HCT116 (cell line): ENCODE data around the gene DNTT.

Experiments used
- CBX3 ChIP-seq: IDR thresholded peaks from 2 replicates; pipeline ENCODE4 v1.6.1; 2012; ENCODE audit warnings: low read depth
- CEBPB ChIP-seq: IDR thresholded peaks from 2 replicates; pipeline ENCODE4 v1.6.1; 2012; ENCODE audit warnings: low read depth
- CTCF ChIP-seq, 3 experiments: fragments of 200-600 bp in 1 of 3; sonication (generic) in 1 of 3; IDR thresholded peaks in 2 of 3; conservative IDR thresholded peaks in 1 of 3; 2 replicates each; pipeline ENCODE4 v1.5.1; 2012 to 2017; ENCODE audit warnings: low read depth in 2 of 3, low read length in 2 of 3, antibody characterized with exemption in 1 of 3, borderline replicate concordance in 1 of 3, control low read depth in 1 of 3, mild to moderate bottlenecking in 1 of 3, mixed read lengths in 1 of 3, mixed run types in 1 of 3, moderate library complexity in 1 of 3; ENCODE audit not compliant: insufficient read depth in 1 of 3
- EZH2 ChIP-seq: fragments of 200-600 bp; sonication (generic); IDR thresholded peaks from 2 replicates; pipeline ENCODE4 v1.6.1; 2017; ENCODE audit warnings: antibody characterized with exemption, mixed run types
- POLR2A ChIP-seq: IDR thresholded peaks from 2 replicates; pipeline ENCODE4 v1.7.0; 2011; ENCODE audit warnings: borderline replicate concordance; ENCODE audit not compliant: insufficient read depth, insufficient read length; ENCODE audit errors: extremely low read depth
- REST ChIP-seq: IDR thresholded peaks from 2 replicates; pipeline ENCODE4 v1.6.1; 2012; ENCODE audit warnings: low read depth
- SP1 ChIP-seq: IDR thresholded peaks from 2 replicates; pipeline ENCODE4 v1.6.1; 2012; ENCODE audit warnings: low read depth
- SRF ChIP-seq: IDR thresholded peaks from 2 replicates; pipeline ENCODE4 v1.6.1; 2012; ENCODE audit warnings: low read depth
- TCF7L2 ChIP-seq: IDR thresholded peaks from 2 replicates; pipeline ENCODE4 v1.7.0; 2011; ENCODE audit warnings: borderline replicate concordance, inconsistent platforms; ENCODE audit not compliant: insufficient read depth, insufficient read length; ENCODE audit errors: extremely low read depth
- ZBTB33 ChIP-seq: IDR thresholded peaks from 2 replicates; pipeline ENCODE4 v1.6.1; 2011; ENCODE audit warnings: mild to moderate bottlenecking, low read length, moderate library complexity; ENCODE audit not compliant: insufficient replicate concordance; ENCODE audit errors: extremely low read depth
- ZFX ChIP-seq: fragments of 450-650 bp; IDR thresholded peaks from 2 replicates; pipeline ENCODE4 v1.6.1; 2017

DNA sequence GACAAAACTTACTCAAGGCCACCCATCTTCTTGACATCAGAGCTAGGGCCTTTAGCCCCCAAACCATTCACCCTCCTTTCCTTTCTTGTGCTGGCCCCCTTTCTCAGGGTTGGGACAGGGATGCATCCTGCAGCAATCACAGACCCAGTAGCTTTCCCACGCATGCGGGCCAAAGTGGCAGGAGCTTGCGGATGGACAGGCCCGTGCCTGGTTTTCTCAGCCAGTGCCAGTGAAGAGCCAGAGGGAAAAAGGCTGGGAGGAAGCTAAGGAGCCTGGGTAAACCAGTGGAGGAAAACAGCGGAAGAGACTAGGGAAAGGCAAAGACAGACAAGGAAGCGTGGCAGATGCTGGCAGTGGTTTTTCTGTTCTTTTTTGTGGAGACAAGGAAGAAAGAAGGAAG is 27.8 kb upstream of the DNTT start:
- TF ChIP-seq CTCF (IDR thresholded peaks at IDR 0.05 in 2 of 3, conservative IDR thresholded peaks at IDR 0.05 in 1 of 3; ENCODE audit: borderline replicate concordance in 1 of 3, insufficient read depth in 1 of 3, low read depth in 2 of 3, low read length in 2 of 3) (no peak), SP1 (no peak), POLR2A (no peak), CEBPB (no peak), ZFX (no peak), ZBTB33 (no peak), REST (no peak), SRF (no peak), CBX3 (no peak), TCF7L2 (no peak), EZH2 (no peak)
